Mesothelial cell of epicardium (in vitro differentiated cells): Measurements from ENCODE around the gene HTRA3. TPM values are rescaled to one million over a fixed set of nuclear protein-coding genes. Genes with fewer than 3 reads are reported as not detected.
A peak's percentile ranks its signal among the peaks of the same experiment; 100 is the strongest.

Experiments used
- DNase-seq, 2 experiments: peaks; one replicate each; pipeline ENCODE4 v3.0.0; 2021; ENCODE audit warnings: low spot score in 2 of 2; ENCODE audit not compliant: unreplicated experiment in 2 of 2
- H3K27ac Mint-ChIP-seq: 2 replicates; pipeline ENCODE4 v1.8.0; 2021; ENCODE audit warnings: mixed read lengths
- H3K27me3 Mint-ChIP-seq: 2 replicates; pipeline ENCODE4 v1.8.0; 2021; ENCODE audit warnings: low read depth, mixed read lengths
- H3K36me3 Mint-ChIP-seq: 2 replicates; pipeline ENCODE4 v1.8.0; 2021; ENCODE audit warnings: mixed read lengths
- H3K4me1 Mint-ChIP-seq: 2 replicates; pipeline ENCODE4 v1.8.0; 2021; ENCODE audit warnings: mixed read lengths
- H3K4me3 Mint-ChIP-seq: 2 replicates; pipeline ENCODE4 v1.8.0; 2021; ENCODE audit warnings: mild to moderate bottlenecking, moderate library complexity, mixed read lengths
- H3K9me3 Mint-ChIP-seq: 2 replicates; pipeline ENCODE4 v1.8.0; 2021; ENCODE audit warnings: mixed read lengths
- total RNA-seq: library from RNA; stranded (reverse); gene quantifications from 3 replicates; pipeline ENCODE4 v1.2.1, GENCODE V29; 2021
- TF ChIP-seq, protein P1 (sequence below): fragments of 200-600 bp; sonication (generic); IDR thresholded peaks from one replicate; pipeline ENCODE4 v1.5.0; 2021; ENCODE audit warnings: antibody characterized with exemption; ENCODE audit not compliant: unreplicated experiment

The HTRA3 gene
- total RNA-seq, 1 donor from 2014 or later = 26.2 TPM

DNA sequence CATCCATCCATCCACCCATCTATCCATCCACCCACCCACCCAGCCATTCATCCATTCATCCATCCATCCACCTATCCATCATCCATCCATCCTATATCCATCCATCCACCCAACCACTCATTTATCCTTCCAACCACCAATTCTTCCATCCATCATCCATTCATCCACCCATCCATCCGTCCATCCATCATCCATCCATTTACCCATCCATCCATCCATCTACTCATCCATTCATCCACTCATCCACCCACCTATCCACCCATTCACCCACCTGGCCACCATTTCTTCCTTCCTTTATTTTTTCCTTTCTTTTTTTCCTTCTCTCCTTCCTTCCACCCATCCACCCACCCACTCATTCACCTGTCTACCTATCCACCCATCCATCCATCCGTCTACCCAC is 25.2 kb downstream of the HTRA3 start:
- Mint-ChIP-seq H3K27ac (no peak overlapping the region), H3K4me1 (peaks cover 3% of the 10 kb centered on the region), H3K4me3 (no peak overlapping the region), H3K36me3 (peaks cover 9% of the 10 kb centered on the region), H3K9me3 (peaks cover 10% of the 10 kb centered on the region), H3K27me3 (no peaks in the 10 kb centered on the region)
- TF ChIP-seq, protein P1, sequence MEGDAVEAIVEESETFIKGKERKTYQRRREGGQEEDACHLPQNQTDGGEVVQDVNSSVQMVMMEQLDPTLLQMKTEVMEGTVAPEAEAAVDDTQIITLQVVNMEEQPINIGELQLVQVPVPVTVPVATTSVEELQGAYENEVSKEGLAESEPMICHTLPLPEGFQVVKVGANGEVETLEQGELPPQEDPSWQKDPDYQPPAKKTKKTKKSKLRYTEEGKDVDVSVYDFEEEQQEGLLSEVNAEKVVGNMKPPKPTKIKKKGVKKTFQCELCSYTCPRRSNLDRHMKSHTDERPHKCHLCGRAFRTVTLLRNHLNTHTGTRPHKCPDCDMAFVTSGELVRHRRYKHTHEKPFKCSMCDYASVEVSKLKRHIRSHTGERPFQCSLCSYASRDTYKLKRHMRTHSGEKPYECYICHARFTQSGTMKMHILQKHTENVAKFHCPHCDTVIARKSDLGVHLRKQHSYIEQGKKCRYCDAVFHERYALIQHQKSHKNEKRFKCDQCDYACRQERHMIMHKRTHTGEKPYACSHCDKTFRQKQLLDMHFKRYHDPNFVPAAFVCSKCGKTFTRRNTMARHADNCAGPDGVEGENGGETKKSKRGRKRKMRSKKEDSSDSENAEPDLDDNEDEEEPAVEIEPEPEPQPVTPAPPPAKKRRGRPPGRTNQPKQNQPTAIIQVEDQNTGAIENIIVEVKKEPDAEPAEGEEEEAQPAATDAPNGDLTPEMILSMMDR = no peak
- no peak for DNase-seq

DNA sequence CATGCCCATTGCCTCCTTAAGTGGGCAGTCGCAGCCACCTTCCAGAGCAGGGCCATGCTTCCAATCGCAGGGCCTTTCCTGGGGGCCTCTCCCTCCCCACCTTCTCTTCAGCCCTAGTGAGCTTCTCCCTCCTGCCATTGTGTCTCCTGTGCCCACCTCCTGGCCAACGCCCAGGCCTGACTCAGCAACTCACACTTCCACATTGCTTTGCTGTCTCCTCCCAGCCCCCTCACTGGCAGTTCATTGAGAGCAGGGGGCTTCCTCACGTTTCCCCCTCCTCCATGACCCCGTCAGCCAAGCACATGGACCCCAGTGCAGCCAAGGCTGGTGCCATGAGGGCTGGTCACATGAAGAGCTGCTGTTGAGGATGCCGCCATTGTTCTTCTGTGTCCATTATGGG is 25.9 kb downstream of the HTRA3 start:
- Mint-ChIP-seq H3K9me3 (peaks cover 11% of the 10 kb centered on the region), H3K4me3 (no peak overlapping the region), H3K27ac (no peak overlapping the region), H3K4me1 (peaks cover 3% of the 10 kb centered on the region), H3K27me3 (no peaks in the 10 kb centered on the region), H3K36me3 (peaks cover 9% of the 10 kb centered on the region)
- DNase-seq = no peak
- TF ChIP-seq, protein P1 = no peak

- Mint-ChIP-seq H3K9me3 (peaks cover 19% of the 10 kb centered on the region), H3K4me3 (no peak overlapping the region), H3K4me1 (peaks cover 3% of the 10 kb centered on the region), H3K27me3 (no peaks in the 10 kb centered on the region), H3K36me3 (peaks cover 14% of the 10 kb centered on the region), H3K27ac (no peak overlapping the region)
- peak in 1 of 2 experiments; percentile 4 for DNase-seq
- TF ChIP-seq, protein P1 = no peak
Measured at GRCh38 chr4:8296491-8296890, 26.9 kb downstream of the HTRA3 start.

DNA sequence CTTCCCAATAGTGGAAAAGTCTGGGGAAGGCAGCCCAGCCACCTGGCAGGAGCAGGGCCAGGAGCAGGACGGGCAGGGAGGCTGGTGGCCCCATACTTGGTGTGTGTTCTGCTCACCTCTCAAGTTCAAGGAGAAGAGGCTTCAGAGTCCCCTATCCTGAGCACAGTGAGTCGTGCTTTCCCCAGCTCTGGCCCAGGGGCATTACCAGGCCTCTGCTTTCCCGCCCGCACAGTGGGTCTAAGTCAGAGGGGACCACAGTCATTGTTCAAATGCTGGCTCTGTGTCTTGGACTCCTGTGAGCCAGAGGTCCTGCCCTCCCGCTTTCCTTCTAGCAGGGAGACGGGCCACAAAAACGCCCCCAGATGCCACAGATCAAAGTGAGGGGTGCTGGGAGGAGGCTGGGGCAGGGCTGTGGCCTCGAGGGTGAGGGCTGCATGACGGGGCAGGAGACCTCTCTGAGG is 27.6 kb downstream of the HTRA3 start:
- Mint-ChIP-seq H3K36me3 (peaks cover 17% of the 10 kb centered on the region), H3K4me3 (no peak overlapping the region), H3K4me1 (peaks cover 3% of the 10 kb centered on the region), H3K9me3 (peaks cover 22% of the 10 kb centered on the region), H3K27ac (no peak overlapping the region), H3K27me3 (no peaks in the 10 kb centered on the region)
- TF ChIP-seq, protein P1 = no peak
- DNase-seq = peak in 1 of 2 experiments; percentile 4

GRCh38 chr4:8297691-8298485 is 28.3 kb downstream of the HTRA3 start:
- Mint-ChIP-seq H3K27ac (no peak overlapping the region), H3K27me3 (no peaks in the 10 kb centered on the region), H3K36me3 (peaks cover 21% of the 10 kb centered on the region), H3K9me3 (peaks cover 26% of the 10 kb centered on the region), H3K4me1 (peaks cover 3% of the 10 kb centered on the region), H3K4me3 (no peak overlapping the region)
- peak in 1 of 2 experiments; percentile 17 for DNase-seq
- TF ChIP-seq, protein P1 = no peak
